A204.1 (cell line): ENCODE data around the gene JUND.
"Not testable (repeated sequence)": the region's sequence is repeated elsewhere in the genome, so short reads cannot be mapped to it uniquely, and the experiment has no call there.

Source experiments
- FAIRE-seq: peaks from 2 replicates; lab custom pipeline; 2012; peaks lifted over from hg19 to GRCh38; lab: Jason Lieb, UNC

Gene JUND

DNA sequence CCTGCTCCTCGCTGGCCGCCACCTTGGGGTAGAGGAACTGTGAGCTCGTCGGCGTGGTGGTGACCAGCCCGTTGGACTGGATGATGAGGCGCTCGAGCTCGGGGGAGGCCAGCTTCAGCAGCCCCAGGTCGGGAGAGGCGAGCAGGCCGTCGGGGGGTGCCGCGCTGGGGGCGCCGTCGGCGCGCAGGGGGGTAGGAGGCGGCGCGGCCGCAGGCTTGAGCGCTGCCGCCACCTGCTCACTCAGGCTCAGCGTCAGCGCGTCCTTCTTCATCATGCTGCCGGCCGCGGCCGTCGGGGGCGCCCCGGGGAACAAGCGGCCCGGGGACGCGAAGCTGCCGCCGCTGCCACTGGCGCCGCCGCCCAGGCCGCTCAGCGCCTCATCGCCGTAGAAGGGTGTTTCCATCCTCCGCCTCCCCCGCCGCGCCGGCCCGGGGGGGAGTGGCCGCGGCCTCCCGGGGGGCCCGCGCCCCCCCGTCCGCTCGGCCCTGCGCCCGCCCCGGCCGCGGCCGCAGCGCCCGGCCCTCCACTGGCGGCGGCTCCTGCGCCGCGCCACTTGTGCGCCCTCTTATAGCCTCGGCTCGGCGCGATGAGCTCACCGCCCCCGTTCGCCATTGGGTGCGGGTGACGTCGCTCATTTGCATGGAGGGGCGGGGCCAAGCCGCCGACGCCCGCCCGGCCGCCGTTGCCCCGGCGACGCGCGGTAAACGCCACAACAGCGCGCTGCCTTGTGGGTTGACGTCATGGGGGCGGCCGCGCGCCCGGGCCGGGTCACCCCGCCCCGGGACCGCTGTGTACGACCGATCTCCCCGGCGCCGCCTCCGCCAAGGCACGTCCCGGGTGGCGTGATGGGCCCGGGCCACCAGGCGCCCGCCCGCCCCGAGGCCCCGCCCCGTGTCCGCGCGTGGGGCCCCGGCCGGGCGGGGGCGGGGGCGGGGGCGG lies at the start of gene JUND:
Gene JUND (minus strand): TSS at position 541 of the 939 bp plus-strand sequence. CDS start 138 bp downstream, at position 403.
- FAIRE-seq: no peak

DNA sequence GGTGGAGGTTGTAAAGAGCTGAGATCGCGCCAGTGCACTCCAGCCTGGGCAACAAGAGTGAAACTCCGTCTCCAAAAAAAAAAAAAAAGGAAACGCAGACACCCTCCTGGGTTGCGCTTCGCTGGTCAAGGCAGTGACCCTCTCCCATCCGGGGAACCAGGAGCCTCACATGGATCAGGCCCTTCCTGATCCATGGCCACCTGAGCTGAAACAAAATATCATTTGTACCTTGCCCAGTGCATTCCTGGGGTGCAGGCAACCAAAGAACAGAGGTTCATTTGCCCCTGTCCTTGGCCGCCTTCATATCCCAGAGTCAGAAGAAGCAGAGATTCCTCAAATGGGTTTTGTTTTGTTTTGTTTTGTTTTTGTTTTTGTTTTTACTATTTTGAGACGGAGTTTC lies 49.4 kb upstream of the JUND start:
- no peak for FAIRE-seq

DNA sequence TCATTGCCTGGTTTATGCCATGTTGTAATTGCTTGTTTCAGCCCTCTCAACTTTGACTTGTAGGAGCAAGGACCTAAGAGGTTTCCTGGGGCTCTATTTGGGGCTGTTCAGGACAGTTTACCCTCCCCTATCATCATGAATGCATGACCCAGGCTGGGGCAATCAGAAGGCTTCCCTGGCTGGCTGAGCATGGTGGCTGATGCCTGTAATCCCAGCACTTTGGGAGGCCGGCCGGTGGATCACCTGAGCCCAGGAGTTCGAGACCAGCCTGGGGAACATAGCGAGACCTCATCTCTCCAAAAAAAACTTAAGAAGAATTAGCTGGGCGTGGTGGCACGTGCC lies 47.6 kb upstream of the JUND start:
- FAIRE-seq: no peak

DNA sequence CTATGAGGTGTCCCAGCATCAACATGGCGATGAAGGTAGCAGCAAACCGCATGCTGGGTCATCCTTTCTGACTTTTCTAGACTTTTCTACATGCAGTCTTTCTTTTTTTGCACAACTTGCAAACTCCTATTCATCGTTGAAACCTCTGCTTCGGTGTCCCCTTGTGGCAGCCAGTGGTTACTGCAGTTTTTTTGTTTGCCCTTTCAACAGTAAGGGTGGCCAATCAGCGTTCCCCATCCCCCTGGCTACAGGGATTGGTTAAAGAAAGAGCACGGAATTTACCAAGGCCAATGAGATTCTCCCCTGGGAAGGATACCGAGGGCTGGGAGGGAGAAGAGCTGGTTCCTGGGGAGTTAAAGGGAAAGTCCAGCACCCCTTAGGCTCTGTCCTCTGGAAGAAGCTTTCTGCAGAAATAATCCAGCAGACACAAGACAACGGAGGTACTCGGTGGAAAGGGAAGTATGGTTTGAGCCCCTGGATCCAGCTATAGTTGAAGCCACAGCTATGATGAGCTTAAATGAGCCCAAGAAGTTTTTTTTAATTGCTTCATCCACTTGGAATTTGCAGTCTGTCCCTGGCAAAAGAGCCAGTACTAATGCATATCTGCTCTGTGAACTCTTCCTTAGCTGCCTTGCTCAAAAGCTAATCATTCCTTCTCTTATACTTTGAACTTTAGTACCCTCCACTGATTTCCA lies 47.1 kb upstream of the JUND start:
- peak; percentile 99 for FAIRE-seq

DNA sequence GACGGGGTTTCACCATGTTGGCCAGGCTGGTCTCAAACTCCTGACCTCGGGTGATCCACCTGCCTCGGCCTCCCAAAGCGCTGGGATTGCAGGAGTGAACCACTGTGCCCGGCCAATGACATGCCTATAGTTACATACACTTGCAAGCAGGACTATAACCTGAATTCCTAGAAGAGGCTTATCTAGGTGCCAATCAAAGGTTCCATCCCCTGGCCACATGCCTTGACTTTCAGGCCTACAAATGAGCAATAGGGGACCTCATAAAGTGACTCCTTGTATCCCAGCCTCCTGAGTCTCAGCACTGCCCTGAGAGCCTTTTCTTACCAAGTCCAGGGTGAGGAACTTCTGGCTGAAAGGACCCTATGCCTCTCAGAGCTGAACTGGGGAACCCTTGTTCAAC lies 45.4 kb upstream of the JUND start:
- FAIRE-seq: no peak

DNA sequence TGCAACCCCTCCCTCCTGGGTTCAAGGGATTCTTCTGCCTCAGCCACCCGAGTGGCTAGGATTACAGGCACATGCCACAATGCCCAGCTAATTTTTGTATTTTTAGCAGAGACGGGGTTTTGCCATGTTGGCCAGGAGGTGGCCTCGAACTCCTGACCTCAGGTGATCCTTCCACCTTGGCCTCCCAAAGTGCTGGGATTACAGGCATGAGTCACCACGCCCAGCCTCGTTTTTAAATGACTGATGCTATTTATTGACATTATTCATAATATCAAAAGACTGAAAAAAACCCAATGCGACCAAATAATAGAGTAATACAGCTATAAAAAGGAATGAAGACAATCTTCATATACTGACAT lies 42.9 kb upstream of the JUND start:
- FAIRE-seq: not testable (repeated sequence)

DNA sequence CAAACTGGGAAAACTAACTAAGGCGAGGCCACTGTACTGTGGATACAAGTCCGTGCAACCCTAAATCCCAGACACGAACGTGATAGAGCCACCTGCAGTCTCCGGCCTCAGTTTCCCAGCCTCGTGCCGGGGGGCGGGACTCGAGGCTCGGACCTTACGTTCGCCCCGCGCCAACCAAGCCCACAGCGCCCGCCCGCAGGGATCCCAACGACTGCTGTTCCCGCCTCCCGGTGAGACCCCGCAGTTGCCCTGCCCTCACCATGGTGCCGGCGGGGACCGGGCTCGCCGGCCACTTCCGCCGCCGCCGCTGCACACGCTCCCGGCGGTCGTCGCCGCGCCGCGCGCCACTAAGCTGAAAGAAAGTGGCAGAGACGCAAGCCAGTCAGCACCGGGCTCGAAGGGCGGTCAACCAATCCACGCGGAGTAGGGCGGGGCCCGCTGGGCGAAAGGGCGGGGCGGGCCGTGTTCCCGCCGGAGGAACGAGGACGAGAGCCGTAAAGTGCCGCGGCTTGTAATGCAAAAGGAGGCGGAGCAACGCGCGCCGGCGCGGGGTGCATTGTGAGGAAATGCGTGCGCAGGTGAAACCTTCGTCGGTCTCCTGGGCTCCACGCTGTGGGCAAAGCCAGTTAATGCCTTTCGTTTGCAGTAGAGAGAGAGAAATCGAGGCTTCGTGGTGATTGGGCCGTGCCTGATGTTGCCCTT lies 41.5 kb upstream of the JUND start, which contains the start of gene LSM4:
Gene LSM4 (minus strand): TSS at position 318 of the 702 bp plus-strand sequence. CDS start 56 bp downstream, at position 262.
- FAIRE-seq: peak; percentile 59

DNA sequence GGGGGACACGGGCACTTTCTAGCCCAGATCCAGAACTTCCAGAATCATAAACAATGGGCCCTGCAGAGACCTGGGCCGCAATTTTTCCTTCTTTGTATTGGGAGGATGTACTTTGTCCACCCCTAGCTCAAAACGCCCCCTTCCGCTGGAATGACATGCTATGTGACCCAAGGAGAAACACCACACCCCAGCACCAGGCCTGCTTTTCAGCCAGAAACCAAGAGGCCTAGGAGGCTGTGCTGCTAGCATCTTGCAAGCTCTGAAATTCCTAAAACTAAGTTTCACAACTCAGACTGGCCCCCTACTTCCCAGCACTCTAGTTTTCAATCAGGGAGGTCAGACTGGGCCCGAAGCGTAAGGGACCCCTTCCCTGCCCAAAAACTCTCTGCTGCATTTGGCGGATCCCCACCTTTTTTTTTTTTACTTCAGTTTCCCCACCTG lies 40.9 kb upstream of the JUND start:
- no peak for FAIRE-seq

DNA sequence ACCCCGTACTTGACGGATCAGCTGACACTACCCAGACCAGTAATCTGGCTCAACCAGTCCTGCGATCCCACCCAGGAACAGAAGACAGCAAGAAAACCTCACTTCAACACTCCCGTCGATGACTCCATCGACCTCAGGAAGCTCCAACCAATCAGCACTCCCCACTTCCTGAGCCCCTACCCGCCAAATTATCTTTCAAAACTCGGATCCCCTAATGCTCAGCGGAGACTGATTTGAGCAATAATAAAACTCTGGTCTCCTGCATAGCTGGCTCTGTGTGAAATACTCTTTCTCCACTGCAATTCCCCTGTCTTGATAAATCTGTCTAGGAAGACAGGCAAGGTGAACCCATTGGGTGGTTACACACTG lies 40.3 kb upstream of the JUND start:
- FAIRE-seq: no peak

DNA sequence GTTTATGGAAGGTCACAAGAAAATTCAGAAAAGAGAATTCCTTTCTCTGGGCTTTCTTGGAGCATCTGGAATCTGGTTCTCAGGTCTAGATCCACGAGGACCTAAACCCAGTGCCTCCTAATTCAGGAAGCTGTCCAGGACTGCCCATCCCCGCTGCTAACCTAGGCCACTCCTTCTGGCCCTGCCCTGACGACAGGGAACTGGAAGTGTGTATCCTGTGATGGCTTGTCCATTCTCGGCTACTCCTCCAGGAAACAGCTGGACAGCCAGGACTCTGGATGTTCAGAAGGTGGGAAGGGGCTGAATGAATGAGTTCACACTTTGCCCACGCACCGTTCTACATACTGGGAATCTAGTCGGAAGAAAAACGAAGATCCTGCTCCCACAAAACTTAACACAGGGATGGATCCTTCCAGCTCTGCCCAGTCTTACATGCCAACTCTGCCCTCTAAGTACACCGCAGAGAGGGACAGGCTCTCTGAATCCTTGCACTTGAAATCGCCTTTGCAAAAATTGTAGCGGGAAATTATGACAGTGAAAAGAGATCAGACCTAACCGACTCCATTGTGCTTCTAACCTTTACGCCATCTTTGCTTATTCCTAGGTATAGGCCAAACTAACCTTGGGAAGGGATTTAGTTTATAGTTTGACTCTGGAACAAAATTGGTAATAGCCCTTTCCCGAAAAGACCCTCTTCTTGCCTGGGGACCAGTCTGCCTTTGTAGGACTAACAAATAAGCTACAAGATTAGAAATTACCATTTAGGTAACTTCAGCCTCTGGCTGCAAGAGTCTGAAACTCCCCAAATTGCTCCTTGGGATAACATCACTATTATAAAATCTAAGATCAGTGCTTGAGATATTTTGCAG lies 39.7 kb upstream of the JUND start:
- no peak for FAIRE-seq

DNA sequence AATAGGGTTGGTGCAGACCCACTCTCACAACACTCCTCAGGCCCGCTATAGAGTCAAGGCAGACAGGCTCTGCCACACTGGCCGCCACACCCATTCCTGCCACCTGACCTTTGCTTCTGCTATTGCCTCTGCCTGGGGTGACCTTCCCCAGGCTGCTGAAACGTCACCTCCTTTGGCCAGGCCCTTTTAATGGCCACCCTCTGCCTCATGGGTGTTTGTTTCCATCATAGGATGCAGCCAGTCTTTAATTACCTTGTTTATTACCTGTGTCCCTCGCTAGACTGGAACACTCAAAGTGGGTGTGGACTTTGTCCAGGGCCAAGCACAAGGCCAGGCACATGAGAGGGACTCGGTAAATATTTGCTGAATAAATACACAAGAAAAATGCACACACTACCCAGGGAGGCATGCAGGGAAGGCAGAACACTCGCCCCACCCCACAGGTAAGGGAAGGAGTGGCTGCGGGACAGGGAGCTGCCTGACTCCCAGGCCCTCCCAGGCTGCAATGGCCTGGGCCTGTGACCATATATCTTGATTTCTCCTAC lies 38.2 kb upstream of the JUND start:
- no peak for FAIRE-seq

DNA sequence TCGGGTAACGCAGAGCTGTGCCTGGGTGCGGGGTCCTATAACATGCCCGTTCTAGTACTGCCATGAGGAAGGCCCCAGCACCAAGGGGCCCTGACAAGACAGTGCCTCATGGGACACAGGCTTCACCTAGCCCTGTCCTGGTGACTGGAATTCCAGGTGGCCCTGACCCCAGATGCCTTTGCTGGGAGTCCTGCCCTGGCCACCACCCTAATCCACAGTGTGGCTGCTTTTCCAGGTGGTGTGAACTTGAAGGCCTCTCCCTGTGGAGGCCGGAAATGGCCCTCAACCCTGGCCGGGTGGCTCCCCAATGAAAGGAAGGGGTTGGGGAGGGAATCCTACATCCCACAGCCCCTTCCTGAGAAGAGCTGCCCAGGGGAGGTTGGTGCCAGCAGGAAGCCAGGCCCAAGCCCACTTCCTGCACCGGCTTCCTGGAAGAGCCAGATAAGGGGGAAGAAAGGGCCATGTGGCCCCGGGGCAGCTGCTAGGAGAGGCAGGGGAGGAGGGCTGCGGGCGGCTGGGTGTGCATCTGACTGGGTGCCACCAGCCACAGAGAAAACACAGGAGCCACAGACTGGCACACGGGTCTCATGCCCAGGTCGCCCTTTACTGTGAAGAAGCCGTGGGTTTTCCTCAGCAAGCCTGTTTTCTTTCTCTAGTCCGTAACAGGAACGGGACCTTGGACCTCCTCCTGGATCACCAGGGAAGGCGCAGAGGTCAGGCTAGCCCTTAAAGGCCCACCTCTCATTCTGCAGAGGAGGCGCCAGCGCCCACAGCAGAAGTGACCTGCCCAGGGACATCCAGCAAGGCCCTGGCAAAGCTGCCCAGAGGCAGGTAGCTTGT lies 36.8 kb upstream of the JUND start:
- no peak for FAIRE-seq

DNA sequence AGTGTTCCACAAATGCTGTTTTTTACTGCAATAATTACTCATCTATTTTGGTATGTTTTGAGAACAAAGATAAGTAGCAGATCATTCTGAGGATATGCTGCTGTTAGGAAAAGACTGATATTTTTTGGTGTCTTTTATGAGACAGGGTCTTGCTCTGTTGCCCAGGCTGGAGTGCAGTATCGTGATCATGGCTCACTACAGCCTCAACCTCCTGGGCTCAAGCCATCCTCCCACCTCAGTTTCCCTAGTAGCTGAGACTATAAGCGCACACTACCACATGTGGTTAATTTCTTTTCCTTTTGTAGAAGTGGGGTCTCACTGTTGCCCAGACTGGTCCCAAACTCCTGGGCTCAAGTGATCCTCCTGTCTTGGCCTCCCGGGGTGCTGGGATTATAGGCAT lies 32.0 kb upstream of the JUND start:
- FAIRE-seq: no peak

DNA sequence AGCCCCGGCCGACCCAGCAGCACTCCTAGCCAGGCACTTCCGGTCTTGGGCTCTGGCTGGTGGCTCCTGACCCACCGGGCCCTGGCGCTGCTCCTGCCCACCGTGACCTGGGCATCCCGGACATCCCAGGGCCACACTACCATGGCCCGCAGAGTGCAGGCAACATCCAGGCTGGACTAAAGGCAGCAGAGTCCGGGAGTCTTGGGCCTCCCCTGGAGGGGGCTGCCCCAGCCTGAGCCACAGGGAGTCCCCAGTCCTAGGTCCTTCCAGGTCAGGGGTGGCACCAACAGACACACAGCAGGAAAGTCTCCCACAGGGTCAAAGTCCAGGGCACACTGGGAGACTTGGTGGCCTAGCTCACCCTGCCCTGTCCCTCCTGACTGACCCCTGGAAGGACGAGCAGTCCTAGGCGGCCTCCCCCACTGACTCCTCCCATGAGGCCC lies 30.7 kb upstream of the JUND start:
- no peak for FAIRE-seq

DNA sequence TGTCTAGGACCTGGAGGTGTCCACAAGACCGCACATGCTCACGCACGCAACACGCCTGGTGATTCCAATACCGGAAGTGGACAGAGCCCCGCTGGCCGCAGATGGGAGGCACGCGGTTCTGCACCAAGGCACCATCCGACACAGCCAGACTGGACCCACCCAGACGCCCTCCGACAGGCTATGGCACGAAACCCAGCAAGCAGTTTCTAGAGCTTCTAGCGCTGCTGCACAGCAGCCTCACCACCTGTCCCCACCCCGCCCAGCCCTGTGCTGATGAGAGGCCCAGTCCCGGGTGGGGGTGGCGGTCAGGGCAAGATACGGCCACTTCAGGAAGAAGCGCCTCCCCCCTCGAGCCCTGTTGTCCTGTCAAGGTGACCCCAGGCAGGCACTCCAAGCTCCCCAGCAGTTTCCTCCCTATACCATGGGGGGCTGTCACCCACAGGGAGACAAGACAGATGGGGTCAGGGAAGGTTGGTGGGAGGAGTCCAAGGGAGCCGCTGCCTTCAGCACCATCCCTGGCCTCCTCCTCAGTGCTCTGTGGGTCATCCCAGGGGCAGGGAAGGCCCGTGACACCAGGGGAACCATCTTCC lies 30.2 kb upstream of the JUND start:
- FAIRE-seq: no peak

DNA sequence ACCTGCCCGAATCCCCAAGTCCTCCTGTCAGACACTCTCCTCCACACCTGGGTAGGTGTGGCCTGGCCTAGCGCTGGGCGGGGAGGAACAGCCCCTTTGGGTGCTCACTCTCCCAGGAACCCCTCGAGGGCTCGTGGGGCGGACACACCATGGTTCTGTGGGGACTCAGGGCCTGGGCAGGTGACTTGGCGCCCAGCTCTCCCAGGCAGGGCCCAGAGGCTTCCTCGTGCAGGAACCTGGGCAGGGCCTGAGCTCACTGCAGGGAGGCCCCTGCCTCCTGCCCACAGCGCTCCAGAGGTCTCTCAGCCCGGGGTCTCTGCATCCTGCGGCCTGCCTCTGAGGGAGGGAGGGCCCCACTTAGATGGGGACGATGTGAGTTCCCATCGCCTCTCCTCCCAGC lies 29.5 kb upstream of the JUND start:
- FAIRE-seq: no peak

DNA sequence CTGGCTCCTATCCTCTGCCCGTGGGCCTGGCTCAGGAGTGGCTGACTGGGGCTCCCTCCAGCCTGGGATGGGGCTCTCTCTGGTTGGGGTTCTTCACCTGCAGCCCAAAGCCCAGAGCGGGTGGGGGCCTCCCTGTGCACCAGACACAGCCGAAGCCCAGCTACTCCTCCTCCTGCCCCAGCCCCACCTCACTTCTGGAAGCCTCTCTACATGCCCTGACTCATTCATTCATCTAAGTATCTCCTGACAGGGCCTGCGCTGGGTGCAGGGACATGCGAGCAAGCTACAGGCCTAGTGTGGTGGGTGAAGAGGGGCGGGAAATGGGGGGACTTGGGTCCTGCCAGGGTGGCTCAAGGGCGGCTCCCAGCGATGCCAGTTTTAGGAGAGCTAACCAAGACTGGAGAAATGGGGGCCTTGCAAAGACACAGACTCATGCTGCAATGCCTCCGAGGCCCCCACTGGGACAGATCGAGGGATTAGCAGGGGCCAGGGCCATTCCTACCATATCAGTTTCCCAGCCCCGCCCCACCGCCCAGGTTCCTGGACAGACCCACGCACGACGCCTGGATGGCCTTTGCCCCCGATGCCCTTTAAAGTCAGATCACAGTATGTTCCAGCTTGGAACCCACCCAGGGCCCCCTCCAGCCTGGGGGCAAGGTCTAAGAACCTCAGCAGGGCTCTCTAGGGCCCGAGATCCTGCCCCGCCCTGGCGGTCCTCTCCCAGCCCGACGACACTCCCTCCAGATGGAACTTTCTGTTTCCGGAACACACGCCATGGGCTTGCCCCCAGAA lies 28.9 kb upstream of the JUND start:
- FAIRE-seq: no peak

DNA sequence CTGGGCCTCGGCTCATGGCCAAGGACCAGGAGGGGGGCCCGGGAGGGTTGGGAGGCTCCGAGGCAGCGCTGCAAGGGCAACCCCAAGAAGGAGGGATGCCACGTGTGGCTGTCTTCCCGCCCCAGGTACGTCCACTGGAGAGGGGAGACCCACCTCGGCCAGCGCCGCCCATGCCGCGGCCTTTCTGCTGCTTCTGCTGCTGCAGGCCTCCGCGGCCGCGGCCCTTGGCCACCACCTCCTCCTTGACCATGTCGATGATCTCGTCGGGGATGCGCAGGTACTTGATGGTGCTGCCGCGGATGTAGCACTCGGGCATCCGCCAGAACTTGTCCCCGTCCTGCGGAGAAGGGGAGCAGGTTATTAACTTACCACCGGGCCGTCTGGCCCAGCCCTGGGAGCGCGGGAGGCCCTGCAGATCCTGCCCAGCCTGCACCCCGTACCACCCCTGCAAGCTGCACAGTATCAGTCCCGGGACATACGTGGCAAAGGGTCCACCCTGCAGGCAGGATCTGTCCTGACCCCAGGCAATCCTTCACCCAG lies 28.2 kb upstream of the JUND start:
- no peak for FAIRE-seq

DNA sequence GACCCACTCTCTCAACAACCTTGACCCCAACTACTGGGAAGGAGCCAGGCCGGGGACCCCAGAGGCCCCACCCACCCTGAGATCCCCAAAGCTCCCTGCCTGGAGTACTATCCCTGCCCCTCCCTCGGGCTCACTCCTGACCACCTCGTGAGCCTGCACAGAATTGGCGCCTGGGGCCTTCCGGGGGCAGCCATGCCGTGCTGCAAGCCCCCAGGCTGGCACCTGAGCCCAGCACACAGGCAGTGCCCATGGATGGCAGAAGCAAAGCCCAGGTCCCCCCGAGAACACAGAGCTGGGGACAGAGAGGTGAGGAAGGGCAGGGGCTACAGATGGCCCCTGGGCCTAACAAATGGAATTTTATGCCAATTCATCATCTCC lies 27.5 kb upstream of the JUND start:
- FAIRE-seq: no peak
